Measurements from ENCODE around the gene KLHL22.

KLHL22 gene

DNA sequence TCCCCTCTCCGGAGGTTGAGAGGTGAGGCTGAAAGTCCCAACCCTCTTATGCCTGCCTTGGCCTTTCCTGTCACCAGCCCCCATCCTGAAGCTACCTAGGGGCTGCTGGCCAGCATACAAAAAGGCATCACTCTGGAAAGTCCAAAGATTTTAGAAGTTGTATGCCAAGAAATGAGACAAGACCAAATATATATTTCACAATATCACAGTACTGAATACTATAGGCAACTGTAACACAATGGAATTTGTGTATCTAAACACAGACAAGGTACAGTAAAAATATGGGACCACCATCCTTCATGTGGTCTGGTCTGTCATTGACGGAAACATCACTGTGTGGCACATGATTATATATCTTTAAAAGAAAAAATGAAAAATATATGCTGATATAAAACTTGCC, 4.2 kb downstream of the KLHL22 start:
- no peak overlapping the region for H3K27ac ChIP-seq (ENCODE audit: low read depth, low read length)
- no peak overlapping the region for H3K4me2 ChIP-seq (ENCODE audit: low read length)
- H3K9me2 ChIP-seq (replicated peaks; ENCODE audit: control insufficient read depth, low read length), result no peaks in the 10 kb centered on the region
- peaks cover 11% of the 10 kb centered on the region for H3K4me1 ChIP-seq (ENCODE audit: control insufficient read depth, low read length)
- H3K36me3 ChIP-seq (ENCODE audit: control insufficient read depth, low read length), result no peaks in the 10 kb centered on the region
- H3K79me2 ChIP-seq (ENCODE audit: control insufficient read depth, low read length), result peaks cover 13% of the 10 kb centered on the region
- H3K4me3 ChIP-seq (ENCODE audit: low read length), result no peak overlapping the region
- TF ChIP-seq EZH2phosphoT487 (IDR thresholded peaks at IDR 0.05; ENCODE audit: borderline replicate concordance, low read length), result no peak
- TF ChIP-seq, protein P1, sequence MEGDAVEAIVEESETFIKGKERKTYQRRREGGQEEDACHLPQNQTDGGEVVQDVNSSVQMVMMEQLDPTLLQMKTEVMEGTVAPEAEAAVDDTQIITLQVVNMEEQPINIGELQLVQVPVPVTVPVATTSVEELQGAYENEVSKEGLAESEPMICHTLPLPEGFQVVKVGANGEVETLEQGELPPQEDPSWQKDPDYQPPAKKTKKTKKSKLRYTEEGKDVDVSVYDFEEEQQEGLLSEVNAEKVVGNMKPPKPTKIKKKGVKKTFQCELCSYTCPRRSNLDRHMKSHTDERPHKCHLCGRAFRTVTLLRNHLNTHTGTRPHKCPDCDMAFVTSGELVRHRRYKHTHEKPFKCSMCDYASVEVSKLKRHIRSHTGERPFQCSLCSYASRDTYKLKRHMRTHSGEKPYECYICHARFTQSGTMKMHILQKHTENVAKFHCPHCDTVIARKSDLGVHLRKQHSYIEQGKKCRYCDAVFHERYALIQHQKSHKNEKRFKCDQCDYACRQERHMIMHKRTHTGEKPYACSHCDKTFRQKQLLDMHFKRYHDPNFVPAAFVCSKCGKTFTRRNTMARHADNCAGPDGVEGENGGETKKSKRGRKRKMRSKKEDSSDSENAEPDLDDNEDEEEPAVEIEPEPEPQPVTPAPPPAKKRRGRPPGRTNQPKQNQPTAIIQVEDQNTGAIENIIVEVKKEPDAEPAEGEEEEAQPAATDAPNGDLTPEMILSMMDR (IDR thresholded peaks at IDR 0.05; ENCODE audit: low read depth, low read length, poor library complexity, severe bottlenecking), result no peak
- peaks cover 6% of the 10 kb centered on the region; the same call in 1 of the 2 replicates for H3K27me3 ChIP-seq (ENCODE audit: control insufficient read depth, low read length)
- no peaks in the 10 kb centered on the region; the same call in 1 of the 2 replicates for H3F3A ChIP-seq (ENCODE audit: control insufficient read depth, insufficient read depth)
- no peaks in the 10 kb centered on the region for H4K20me1 ChIP-seq (ENCODE audit: control insufficient read depth, insufficient read depth, low read depth, low read length)
- H3K9me3 ChIP-seq (ENCODE audit: control insufficient read depth, insufficient read depth, low read length), result no peaks in the 10 kb centered on the region

DNA sequence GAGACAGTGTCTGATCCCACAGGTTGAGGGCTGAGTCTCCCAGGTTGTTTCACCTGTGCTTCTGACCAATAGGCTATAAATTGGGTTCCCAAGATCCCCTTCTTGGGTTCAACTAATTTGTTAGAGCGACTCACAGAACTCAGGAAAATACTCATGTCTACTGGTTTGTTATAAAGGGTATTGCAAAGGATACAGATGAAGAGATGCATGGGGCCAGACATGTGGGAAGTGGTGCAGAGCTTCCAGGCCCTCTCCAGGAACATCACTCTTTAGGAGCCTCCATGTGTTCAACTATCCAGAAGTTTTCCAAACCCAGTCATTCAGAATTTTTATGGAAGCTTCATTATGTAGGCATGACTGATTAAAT, 4.7 kb downstream of the KLHL22 start:
- Histone ChIP-seq H3K36me3 (ENCODE audit: control insufficient read depth, low read length) (no peaks in the 10 kb centered on the region), H3K4me3 (ENCODE audit: low read length) (no peak overlapping the region), H4K20me1 (ENCODE audit: control insufficient read depth, insufficient read depth, low read depth, low read length) (no peaks in the 10 kb centered on the region), H3K27me3 (ENCODE audit: control insufficient read depth, low read length) (peaks cover 6% of the 10 kb centered on the region; the same call in 1 of the 2 replicates), H3K4me1 (ENCODE audit: control insufficient read depth, low read length) (peaks cover 9% of the 10 kb centered on the region), H3K79me2 (ENCODE audit: control insufficient read depth, low read length) (peaks cover 13% of the 10 kb centered on the region), H3K27ac (ENCODE audit: low read depth, low read length) (no peak overlapping the region), H3K4me2 (ENCODE audit: low read length) (no peak overlapping the region), H3K9me2 (replicated peaks; ENCODE audit: control insufficient read depth, low read length) (no peaks in the 10 kb centered on the region), H3K9me3 (ENCODE audit: control insufficient read depth, insufficient read depth, low read length) (no peaks in the 10 kb centered on the region), H3F3A (ENCODE audit: control insufficient read depth, insufficient read depth) (no peaks in the 10 kb centered on the region; the same call in 1 of the 2 replicates)
- TF ChIP-seq, protein P1 (IDR thresholded peaks at IDR 0.05; ENCODE audit: low read depth, low read length, poor library complexity, severe bottlenecking), result no peak
- TF ChIP-seq EZH2phosphoT487 (IDR thresholded peaks at IDR 0.05; ENCODE audit: borderline replicate concordance, low read length), result no peak

DNA sequence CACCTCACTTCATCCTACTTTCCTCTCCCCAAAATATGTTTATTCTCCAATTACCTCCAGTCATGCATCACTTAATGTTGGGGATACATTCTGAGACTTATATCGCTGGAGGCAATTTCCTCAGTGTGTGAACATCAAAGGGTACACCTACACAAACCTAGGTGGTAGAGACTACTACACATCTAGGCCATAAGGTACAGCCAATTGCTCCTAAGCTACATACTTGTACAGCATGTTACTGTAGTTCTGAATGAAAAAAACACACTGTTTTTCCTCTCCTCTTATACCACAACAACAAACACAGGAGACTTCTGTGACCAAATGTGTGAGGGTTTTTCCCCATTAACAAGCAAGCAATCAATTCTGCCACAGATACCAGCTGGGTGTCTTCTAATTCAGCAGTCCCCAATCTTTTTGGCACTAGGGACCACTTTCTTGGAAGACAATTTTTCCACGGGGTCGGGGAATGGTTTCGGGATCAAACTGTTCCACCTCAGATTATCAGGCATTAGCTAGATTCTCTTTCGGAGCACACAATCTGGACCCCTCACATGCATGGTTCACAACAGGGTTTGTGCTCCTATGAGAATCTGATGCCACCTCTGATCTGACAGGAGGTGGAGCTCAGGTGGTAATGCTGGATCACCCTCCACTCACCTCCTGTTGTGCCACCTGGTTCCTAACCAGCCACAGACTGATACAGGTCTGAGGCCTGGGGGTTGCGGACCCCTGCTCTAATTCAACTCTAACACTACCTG, 5.2 kb downstream of the KLHL22 start:
- Histone ChIP-seq H3K27ac (ENCODE audit: low read depth, low read length) (no peak overlapping the region), H4K20me1 (ENCODE audit: control insufficient read depth, insufficient read depth, low read depth, low read length) (no peaks in the 10 kb centered on the region), H3K36me3 (ENCODE audit: control insufficient read depth, low read length) (no peaks in the 10 kb centered on the region), H3K4me3 (ENCODE audit: low read length) (no peak overlapping the region), H3F3A (ENCODE audit: control insufficient read depth, insufficient read depth) (no peaks in the 10 kb centered on the region; the same call in 1 of the 2 replicates), H3K4me1 (ENCODE audit: control insufficient read depth, low read length) (peaks cover 9% of the 10 kb centered on the region), H3K9me2 (replicated peaks; ENCODE audit: control insufficient read depth, low read length) (no peaks in the 10 kb centered on the region), H3K79me2 (ENCODE audit: control insufficient read depth, low read length) (peaks cover 13% of the 10 kb centered on the region), H3K9me3 (ENCODE audit: control insufficient read depth, insufficient read depth, low read length) (no peaks in the 10 kb centered on the region), H3K4me2 (ENCODE audit: low read length) (no peak overlapping the region), H3K27me3 (ENCODE audit: control insufficient read depth, low read length) (peaks cover 6% of the 10 kb centered on the region; the same call in 1 of the 2 replicates)
- TF ChIP-seq EZH2phosphoT487 (IDR thresholded peaks at IDR 0.05; ENCODE audit: borderline replicate concordance, low read length), result no peak
- TF ChIP-seq, protein P1 (IDR thresholded peaks at IDR 0.05; ENCODE audit: low read depth, low read length, poor library complexity, severe bottlenecking), result no peak

All from DOHH2 (cell line).